ENCODE data around the gene CDH13.

The CDH13 gene

DNA sequence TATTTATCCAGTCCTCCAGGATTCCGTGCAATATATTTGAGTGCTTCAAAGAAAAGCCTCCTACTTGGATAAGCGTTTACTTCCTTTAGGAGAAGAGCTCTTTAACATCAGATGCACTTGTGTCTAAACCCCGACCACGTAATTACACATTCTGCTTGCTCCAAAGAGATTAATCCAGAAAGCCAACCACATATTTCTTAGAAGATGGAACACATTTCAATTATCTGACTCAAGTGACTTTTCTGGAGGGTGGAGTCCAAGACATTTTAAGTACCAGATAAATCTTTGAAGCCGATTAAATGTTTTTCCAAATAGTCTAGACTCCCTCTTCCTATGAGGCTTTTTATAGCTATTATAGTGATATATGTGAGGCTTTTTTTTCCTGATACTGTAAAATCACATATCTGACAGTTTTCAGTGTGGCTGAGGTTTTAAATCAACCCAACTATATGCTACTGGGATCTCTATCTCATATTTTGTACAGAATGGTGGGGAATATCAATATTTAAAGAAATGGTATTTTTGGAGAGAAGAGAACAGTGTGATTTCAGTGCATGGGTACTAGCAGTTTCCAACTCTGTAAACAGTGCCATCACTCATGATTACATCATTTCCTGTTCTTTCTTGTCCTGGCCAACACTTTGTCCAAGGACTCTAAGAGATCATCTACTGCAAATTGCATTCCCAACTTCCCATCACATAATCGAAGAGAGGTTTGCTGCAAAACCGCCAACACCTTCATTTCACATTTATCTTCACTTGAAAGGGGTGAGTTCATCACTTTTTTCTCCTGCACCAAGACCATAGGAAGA lies 988.6 kb downstream of the CDH13 start:
- TF ChIP-seq, protein P1, sequence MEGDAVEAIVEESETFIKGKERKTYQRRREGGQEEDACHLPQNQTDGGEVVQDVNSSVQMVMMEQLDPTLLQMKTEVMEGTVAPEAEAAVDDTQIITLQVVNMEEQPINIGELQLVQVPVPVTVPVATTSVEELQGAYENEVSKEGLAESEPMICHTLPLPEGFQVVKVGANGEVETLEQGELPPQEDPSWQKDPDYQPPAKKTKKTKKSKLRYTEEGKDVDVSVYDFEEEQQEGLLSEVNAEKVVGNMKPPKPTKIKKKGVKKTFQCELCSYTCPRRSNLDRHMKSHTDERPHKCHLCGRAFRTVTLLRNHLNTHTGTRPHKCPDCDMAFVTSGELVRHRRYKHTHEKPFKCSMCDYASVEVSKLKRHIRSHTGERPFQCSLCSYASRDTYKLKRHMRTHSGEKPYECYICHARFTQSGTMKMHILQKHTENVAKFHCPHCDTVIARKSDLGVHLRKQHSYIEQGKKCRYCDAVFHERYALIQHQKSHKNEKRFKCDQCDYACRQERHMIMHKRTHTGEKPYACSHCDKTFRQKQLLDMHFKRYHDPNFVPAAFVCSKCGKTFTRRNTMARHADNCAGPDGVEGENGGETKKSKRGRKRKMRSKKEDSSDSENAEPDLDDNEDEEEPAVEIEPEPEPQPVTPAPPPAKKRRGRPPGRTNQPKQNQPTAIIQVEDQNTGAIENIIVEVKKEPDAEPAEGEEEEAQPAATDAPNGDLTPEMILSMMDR (IDR thresholded peaks at IDR 0.05; ENCODE audit: low read depth, low read length, missing control alignments) = no peak
- H3K4me3 ChIP-seq (ENCODE audit: low read depth, low read length) = no peak overlapping the region
- in situ Hi-C loops (cut with HindIII; ENCODE audit: low sequenced_read_pairs) = loop anchor here (25.0 kb wide), 1 partner anchor 97 kb away; no protein-coding TSS in a partner anchor
- no peak for DNase-seq (ENCODE audit: low read depth)

- H3K4me3 ChIP-seq (ENCODE audit: low read depth, low read length) = no peak overlapping the region
- TF ChIP-seq, protein P1 (IDR thresholded peaks at IDR 0.05; ENCODE audit: low read depth, low read length, missing control alignments) = no peak
- in situ Hi-C loops (cut with HindIII; ENCODE audit: low sequenced_read_pairs) = loop anchor here (25.0 kb wide), 1 partner anchor 96 kb away; no protein-coding TSS in a partner anchor
- DNase-seq (ENCODE audit: low read depth) = no peak
These were observed 989.2 kb downstream of the CDH13 start for GRCh38 chr16:83615953-83616350.

DNA sequence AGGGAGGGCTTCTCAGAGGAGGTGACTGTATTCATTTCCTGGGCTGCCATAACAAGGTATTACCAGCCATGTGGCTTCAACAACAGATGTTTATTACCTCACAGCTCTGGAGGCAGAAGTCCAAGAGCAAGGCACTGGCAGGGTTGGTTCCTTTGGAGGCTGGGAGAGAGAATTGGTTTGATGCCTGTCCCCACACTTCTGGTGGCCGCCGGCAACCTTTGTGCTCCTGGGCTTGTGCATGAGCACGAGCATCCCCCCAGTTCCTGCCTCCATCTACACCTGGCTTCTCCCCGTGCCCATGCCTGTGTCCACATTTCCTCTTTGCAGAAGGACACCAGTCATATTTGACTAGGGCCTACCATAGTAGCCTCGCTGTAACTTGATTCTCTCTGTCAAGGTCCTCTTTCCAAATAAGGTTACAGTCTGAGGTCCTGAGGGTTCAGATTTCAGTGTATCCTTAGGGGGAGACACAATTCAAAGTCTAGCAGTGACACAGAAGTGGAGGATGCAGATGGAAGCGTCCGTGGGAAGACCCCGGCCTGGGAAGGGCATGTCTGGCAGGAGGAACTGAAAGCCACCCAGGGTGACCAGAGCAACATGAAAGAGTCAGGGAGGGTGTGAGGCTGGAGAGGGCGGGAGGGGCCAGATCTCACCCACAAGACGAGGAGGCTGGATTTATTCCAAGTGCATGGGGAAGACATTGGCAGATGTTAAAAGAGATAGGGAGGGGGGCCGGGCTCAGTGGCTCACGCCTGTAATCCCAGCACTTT lies 992.8 kb downstream of the CDH13 start:
- TF ChIP-seq, protein P1 (IDR thresholded peaks at IDR 0.05; ENCODE audit: low read depth, low read length, missing control alignments) = no peak

DNA sequence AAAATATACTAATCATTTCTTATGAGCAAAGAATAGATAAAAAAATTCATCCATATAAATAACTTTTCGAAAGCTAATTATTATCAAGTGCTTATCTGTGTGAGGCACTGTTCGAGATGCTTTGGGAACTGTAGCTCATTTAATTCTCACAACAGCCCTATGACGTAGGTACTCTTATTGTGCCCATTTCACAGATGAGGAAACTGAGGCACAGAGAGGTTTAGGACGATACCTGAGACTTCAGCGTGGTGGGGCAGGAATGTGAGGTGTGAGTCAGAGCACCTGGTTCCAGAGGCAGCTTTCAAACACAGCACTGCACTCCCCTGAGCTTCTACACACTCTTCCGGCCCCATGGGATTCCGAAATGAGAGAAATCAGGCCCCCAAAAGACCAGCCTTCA lies 995.2 kb downstream of the CDH13 start:
- in situ Hi-C loops (cut with HindIII; ENCODE audit: low sequenced_read_pairs) = loop anchor here (25.0 kb wide), 1 partner anchor 90 kb away; no protein-coding TSS in a partner anchor
- no peak for DNase-seq (ENCODE audit: low read depth)
- TF ChIP-seq, protein P1 (IDR thresholded peaks at IDR 0.05; ENCODE audit: low read depth, low read length, missing control alignments) = no peak
- H3K4me3 ChIP-seq (ENCODE audit: low read depth, low read length) = no peak overlapping the region

More for the DNA sequence above, 992.8 kb downstream of the CDH13 start:
- no peak for DNase-seq (ENCODE audit: low read depth)
- H3K4me3 ChIP-seq (ENCODE audit: low read depth, low read length) = no peak overlapping the region
- in situ Hi-C loops (cut with HindIII; ENCODE audit: low sequenced_read_pairs) = loop anchor here (25.0 kb wide), 1 partner anchor 93 kb away; no protein-coding TSS in a partner anchor

DNA sequence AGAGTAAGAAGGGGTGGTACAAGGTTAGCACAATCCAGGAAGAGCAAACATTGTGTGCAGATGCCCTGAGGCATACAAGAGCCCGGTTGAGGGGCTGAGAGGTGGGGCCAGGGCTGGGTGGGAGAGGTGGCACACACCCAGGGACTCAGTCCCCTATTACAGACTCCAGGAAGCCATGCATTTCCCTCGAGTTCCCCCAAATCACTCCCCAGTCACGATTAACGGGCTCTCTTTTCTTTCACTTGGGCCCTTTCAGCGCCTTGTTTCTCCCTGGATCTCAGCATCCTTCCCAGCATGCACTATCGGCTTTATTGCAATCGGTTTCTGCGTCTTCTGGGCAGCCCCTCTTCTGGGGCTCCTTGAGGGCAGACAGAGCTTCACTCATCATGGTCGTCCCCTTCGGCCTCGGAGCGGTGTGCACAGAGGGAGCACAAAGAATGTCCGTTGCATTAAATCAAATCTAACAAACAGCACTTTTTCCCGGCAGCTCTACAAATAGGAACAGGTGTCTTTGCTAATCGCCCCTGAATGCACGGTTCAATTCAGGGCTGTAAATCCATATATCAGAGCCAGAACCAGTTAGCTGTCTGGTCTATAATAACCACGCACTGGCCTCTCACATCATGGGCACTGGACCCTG lies 996.4 kb downstream of the CDH13 start:
- TF ChIP-seq, protein P1 (IDR thresholded peaks at IDR 0.05; ENCODE audit: low read depth, low read length, missing control alignments) = no peak
- in situ Hi-C loops (cut with HindIII; ENCODE audit: low sequenced_read_pairs) = loop anchor here (25.0 kb wide), 1 partner anchor 89 kb away; no protein-coding TSS in a partner anchor
- H3K4me3 ChIP-seq (ENCODE audit: low read depth, low read length) = no peak overlapping the region
- DNase-seq (ENCODE audit: low read depth) = no peak

DNA sequence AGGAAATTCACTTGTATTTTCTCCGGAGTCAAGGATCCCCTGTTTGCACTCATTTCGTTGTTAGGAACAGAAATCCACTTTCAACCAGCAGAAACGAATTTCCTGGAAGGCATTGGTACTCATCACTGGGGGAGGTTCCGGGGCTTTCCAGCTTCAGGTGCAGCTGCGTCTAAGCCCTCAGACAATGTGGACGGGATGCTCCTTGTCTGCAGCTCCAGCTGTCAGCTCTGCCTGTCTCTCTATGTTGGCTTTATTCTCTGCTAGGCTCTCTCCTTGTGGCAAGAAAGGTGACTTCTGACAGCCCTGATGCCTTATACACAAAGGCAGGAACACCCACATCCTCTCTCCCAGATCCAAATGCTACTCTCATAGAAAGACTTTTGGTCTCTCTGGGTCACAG lies 997.1 kb downstream of the CDH13 start:
- TF ChIP-seq, protein P1 (IDR thresholded peaks at IDR 0.05; ENCODE audit: low read depth, low read length, missing control alignments) = no peak
- no peak overlapping the region for H3K4me3 ChIP-seq (ENCODE audit: low read depth, low read length)
- no peak for DNase-seq (ENCODE audit: low read depth)
- in situ Hi-C loops (cut with HindIII; ENCODE audit: low sequenced_read_pairs) = loop anchor here (25.0 kb wide), 1 partner anchor 88 kb away; no protein-coding TSS in a partner anchor
